Kidney epithelial cell (primary cell): ENCODE measurements around the gene P2RY12. TPM values are rescaled to one million over a fixed set of nuclear protein-coding genes. Genes with fewer than 3 reads are reported as not detected.
A peak's percentile ranks its signal among the peaks of the same experiment; 100 is the strongest.

ENCODE experiments used
- DNase-seq: peaks from one replicate; pipeline ENCODE4 v3.0.0-alpha.2; 2010; ENCODE audit warnings: low read depth
- H3K27me3 ChIP-seq: 2 replicates; pipeline ENCODE4 v1.6.0; 2011; ENCODE audit warnings: low read length; ENCODE audit not compliant: control insufficient read depth, insufficient read depth
- H3K36me3 ChIP-seq: 2 replicates; pipeline ENCODE4 v1.5.1; 2011; ENCODE audit warnings: low read length; ENCODE audit not compliant: control insufficient read depth, insufficient read depth
- H3K4me3 ChIP-seq: 2 replicates; pipeline ENCODE4 v1.5.1; 2011; ENCODE audit warnings: low read depth, mild to moderate bottlenecking, control low read depth, low read length
- CTCF ChIP-seq: IDR thresholded peaks from 2 replicates; pipeline ENCODE4 v1.5.1; 2011; ENCODE audit warnings: mild to moderate bottlenecking, moderate library complexity, low read length, control low read depth, inconsistent platforms; ENCODE audit not compliant: insufficient read depth, poor library complexity, severe bottlenecking
- total RNA-seq: library from RNA; depleted of rRNA; stranded (reverse); fragments of >200 nt; gene quantifications from 2 replicates; pipeline ENCODE4 v1.2.3, GENCODE V29; 2015

Gene P2RY12
- total RNA-seq, 1 donor from 2014 or later: not detected

- Histone ChIP-seq H3K36me3 (no peaks in the 10 kb centered on the region), H3K27me3 (no peaks in the 10 kb centered on the region), H3K4me3 (no peak overlapping the region)
- peak; percentile 0 for TF ChIP-seq CTCF
- no peak for DNase-seq
Observed at GRCh38 chr3:151426341-151426657, 41.7 kb upstream of the P2RY12 start.

GRCh38 chr3:151425627-151426340 lies 41.2 kb upstream of the P2RY12 start:
- Histone ChIP-seq H3K4me3 (no peak overlapping the region), H3K27me3 (no peaks in the 10 kb centered on the region), H3K36me3 (no peaks in the 10 kb centered on the region)
- DNase-seq: no peak
- TF ChIP-seq CTCF: peak; percentile 29

GRCh38 chr3:151423091-151423490 lies 38.5 kb upstream of the P2RY12 start:
- H3K36me3 ChIP-seq: no peaks in the 10 kb centered on the region
- DNase-seq: no peak
- H3K27me3 ChIP-seq: no peaks in the 10 kb centered on the region
- H3K4me3 ChIP-seq: no peak overlapping the region
- no peak for TF ChIP-seq CTCF

GRCh38 chr3:151421938-151422337 lies 37.4 kb upstream of the P2RY12 start:
- H3K27me3 ChIP-seq: no peaks in the 10 kb centered on the region
- H3K36me3 ChIP-seq: no peaks in the 10 kb centered on the region
- no peak for DNase-seq
- TF ChIP-seq CTCF: no peak
- no peak overlapping the region for H3K4me3 ChIP-seq

GRCh38 chr3:151419806-151420205 lies 35.3 kb upstream of the P2RY12 start:
- DNase-seq: no peak
- Histone ChIP-seq H3K4me3 (no peak overlapping the region), H3K36me3 (no peaks in the 10 kb centered on the region), H3K27me3 (no peaks in the 10 kb centered on the region)
- no peak for TF ChIP-seq CTCF

GRCh38 chr3:151415289-151415688 lies 30.7 kb upstream of the P2RY12 start:
- H3K36me3 ChIP-seq: no peaks in the 10 kb centered on the region
- no peaks in the 10 kb centered on the region for H3K27me3 ChIP-seq
- TF ChIP-seq CTCF: no peak

More at GRCh38 chr3:151415289-151415688, 30.7 kb upstream of the P2RY12 start:
- DNase-seq: no peak
- H3K4me3 ChIP-seq: no peak overlapping the region
